Measurements from ENCODE around the gene HOXB5.

DNA sequence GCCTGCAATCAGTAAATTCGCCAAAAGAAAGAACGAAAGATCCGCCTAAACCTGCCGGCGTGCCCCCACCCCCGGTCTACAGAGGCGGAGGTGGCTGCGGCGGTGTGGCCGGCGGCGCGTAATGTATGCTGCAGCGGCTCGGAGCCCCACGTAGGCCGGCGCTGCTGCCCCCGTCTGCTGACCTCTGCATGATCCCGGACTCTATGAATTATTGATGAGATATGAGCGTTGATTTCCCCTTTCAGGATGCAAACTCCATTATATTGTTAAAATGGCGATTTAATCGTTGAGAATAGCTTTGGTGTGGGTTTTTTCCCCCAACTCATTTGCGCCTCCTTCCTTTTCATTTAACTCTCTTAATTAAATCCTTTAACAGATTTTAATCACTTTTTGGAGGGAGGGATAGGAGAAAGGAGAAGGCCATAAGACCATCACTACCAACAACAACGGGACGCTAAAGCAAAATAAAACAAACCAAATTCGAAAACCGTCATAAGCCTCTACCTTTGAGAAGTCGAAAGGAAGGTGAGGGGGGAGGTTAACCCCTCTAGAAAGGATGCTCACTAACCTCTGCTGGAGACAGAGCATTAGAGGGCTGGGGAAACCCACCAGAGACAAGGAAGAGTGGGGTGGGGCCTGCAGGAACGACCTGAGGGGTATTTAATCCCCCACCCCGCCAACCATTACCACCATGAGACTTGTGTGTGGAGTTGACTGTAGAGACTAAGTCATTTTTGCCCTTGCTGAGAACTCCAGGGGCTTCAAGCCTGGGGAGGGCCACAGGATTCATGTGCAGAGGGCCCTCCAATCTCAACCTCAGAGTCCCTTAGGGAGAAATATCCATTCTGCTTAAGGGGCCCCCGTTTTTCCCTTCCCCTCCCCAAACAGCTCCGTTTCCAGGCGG is 7.0 kb downstream of the HOXB5 start:
- TF ChIP-seq, protein P1, sequence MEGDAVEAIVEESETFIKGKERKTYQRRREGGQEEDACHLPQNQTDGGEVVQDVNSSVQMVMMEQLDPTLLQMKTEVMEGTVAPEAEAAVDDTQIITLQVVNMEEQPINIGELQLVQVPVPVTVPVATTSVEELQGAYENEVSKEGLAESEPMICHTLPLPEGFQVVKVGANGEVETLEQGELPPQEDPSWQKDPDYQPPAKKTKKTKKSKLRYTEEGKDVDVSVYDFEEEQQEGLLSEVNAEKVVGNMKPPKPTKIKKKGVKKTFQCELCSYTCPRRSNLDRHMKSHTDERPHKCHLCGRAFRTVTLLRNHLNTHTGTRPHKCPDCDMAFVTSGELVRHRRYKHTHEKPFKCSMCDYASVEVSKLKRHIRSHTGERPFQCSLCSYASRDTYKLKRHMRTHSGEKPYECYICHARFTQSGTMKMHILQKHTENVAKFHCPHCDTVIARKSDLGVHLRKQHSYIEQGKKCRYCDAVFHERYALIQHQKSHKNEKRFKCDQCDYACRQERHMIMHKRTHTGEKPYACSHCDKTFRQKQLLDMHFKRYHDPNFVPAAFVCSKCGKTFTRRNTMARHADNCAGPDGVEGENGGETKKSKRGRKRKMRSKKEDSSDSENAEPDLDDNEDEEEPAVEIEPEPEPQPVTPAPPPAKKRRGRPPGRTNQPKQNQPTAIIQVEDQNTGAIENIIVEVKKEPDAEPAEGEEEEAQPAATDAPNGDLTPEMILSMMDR (IDR thresholded peaks at IDR 0.05) = no peak
- TF ChIP-seq EZH2 (IDR thresholded peaks at IDR 0.05) = peak; percentile 99
